Stimulated activated CD8-positive, alpha-beta memory T cell treated with anti-CD3 and anti-CD28 coated beads, Interleukin-4, amount 100 ng/mL, for 48 hours (primary cell): ENCODE results near the gene RC3H1.
A peak's percentile ranks its signal among the peaks of the same experiment; 100 is the strongest.
"Not testable (repeated sequence)": the region's sequence is repeated elsewhere in the genome, so short reads cannot be mapped to it uniquely, and the experiment has no call there.

Experiments used
- DNase-seq: peaks from one replicate; pipeline ENCODE4 v3.0.0-alpha.2; 2020

RC3H1 gene

GRCh38 chr1:174022080-174022975, at the start of gene RC3H1:
Gene RC3H1, minus strand, starts transcription at chr1:174022357. Its CDS starts 29,372 bp downstream, at chr1:173992985.
- DNase-seq: peak; percentile 92

GRCh38 chr1:174070614-174071013, 48.5 kb upstream of the RC3H1 start:
- no peak for DNase-seq

- DNase-seq: no peak
These were observed 45.8 kb upstream of the RC3H1 start for GRCh38 chr1:174068000-174068399.

GRCh38 chr1:174060090-174060489, 37.9 kb upstream of the RC3H1 start:
- DNase-seq: no peak

GRCh38 chr1:174058624-174059023, 36.5 kb upstream of the RC3H1 start:
- no peak for DNase-seq

GRCh38 chr1:174056609-174057008, 34.5 kb upstream of the RC3H1 start:
- DNase-seq: not testable (repeated sequence)

- not testable (repeated sequence) for DNase-seq
These were observed 33.6 kb upstream of the RC3H1 start for GRCh38 chr1:174055797-174056196.

GRCh38 chr1:174053826-174054225, 31.7 kb upstream of the RC3H1 start:
- no peak for DNase-seq

- no peak for DNase-seq
These were observed 30.5 kb upstream of the RC3H1 start for GRCh38 chr1:174052621-174053020.

- no peak for DNase-seq
These were observed 29.8 kb upstream of the RC3H1 start for GRCh38 chr1:174051956-174052355.

GRCh38 chr1:174049514-174049913, 27.4 kb upstream of the RC3H1 start:
- DNase-seq: no peak

GRCh38 chr1:174044418-174045222, 22.5 kb upstream of the RC3H1 start:
- no peak for DNase-seq

GRCh38 chr1:174042509-174042908, 20.4 kb upstream of the RC3H1 start:
- not testable (repeated sequence) for DNase-seq

GRCh38 chr1:174041369-174041768, 19.2 kb upstream of the RC3H1 start:
- no peak for DNase-seq

- no peak for DNase-seq
These were observed 18.2 kb upstream of the RC3H1 start for GRCh38 chr1:174040387-174040786.

GRCh38 chr1:174039027-174039426, 16.9 kb upstream of the RC3H1 start:
- no peak for DNase-seq

- no peak for DNase-seq
These were observed 14.6 kb upstream of the RC3H1 start for GRCh38 chr1:174036798-174037197.

GRCh38 chr1:174036204-174036603, 14.0 kb upstream of the RC3H1 start:
- DNase-seq: no peak

GRCh38 chr1:174032671-174033222, 10.6 kb upstream of the RC3H1 start:
- no peak for DNase-seq

- DNase-seq: no peak
These were observed 8.9 kb upstream of the RC3H1 start for GRCh38 chr1:174031099-174031498.

- no peak for DNase-seq
These were observed 6.3 kb upstream of the RC3H1 start for GRCh38 chr1:174028495-174028894.

- no peak for DNase-seq
These were observed 1.3 kb upstream of the RC3H1 start for GRCh38 chr1:174023440-174023839.

- no peak for DNase-seq
These were observed 770 bp upstream of the RC3H1 start for GRCh38 chr1:174022976-174023277.

GRCh38 chr1:174021591-174022079, 522 bp downstream of the RC3H1 start:
- peak; percentile 58 for DNase-seq
